ENCODE data around the gene OSBPL2.

GRCh38 chr20:62225026-62225425 is 13.3 kb upstream of the OSBPL2 start:
- TF ChIP-seq CTCF (conservative IDR thresholded peaks at IDR 0.05; ENCODE audit: low read depth in 2 of 2) (no peak), EZH2 (IDR thresholded peaks at IDR 0.05; ENCODE audit: low read depth, unreplicated experiment) (no peak), STAT1 (IDR thresholded peaks at IDR 0.05; ENCODE audit: unreplicated experiment) (no peak), REST (IDR thresholded peaks at IDR 0.05; ENCODE audit: unreplicated experiment) (no peak), ETS1 (IDR thresholded peaks at IDR 0.05) (no peak), POLR2AphosphoS5 (IDR thresholded peaks at IDR 0.05; ENCODE audit: low read depth) (no peak), CREB1 (CRISPR knock-in tag; IDR thresholded peaks at IDR 0.05; ENCODE audit: low read depth) (no peak), EZH2phosphoT487 (IDR thresholded peaks at IDR 0.05; ENCODE audit: unreplicated experiment) (no peak), JUNB (IDR thresholded peaks at IDR 0.05; ENCODE audit: unreplicated experiment) (no peak), NANOG (IDR thresholded peaks at IDR 0.05; ENCODE audit: borderline replicate concordance) (no peak), ZNF331 (CRISPR knock-in tag; IDR thresholded peaks at IDR 0.05; ENCODE audit: low read depth) (no peak), ZNF114 (CRISPR knock-in tag; IDR thresholded peaks at IDR 0.05) (no peak), ZNF462 (CRISPR knock-in tag; IDR thresholded peaks at IDR 0.05) (no peak)

Measured in GM23338 (cell line).